ENCODE measurements around the gene C12orf57.
"Not testable (repeated sequence)": the region's sequence is repeated elsewhere in the genome, so short reads cannot be mapped to it uniquely, and the experiment has no call there.

Gene C12orf57

DNA sequence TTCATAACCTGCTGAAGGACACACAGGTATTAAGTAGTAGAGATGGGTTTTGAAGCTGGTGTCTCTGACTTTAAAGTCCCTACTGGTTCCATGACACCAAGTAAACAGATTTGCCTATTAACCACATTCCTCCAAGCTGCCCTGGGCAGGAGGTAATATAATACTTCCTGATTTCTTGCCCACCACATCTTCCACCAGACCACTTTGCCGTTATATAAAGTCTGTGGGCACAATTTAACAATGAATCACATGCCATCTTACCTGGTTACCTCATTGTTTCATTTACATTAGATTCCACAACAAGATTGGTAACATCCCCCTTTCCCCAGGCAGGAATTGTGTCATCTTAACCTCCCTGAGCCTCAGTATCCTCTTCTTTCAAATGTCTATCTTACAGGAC, 40.1 kb upstream of the C12orf57 start:
- Histone ChIP-seq H4K20me1 (ENCODE audit: insufficient read depth, low read length) (no peaks in the 10 kb centered on the region), H3K4me2 (ENCODE audit: low read depth, low read length) (no peak overlapping the region), H3K36me3 (replicated peaks; ENCODE audit: insufficient read depth, low read length) (no peaks in the 10 kb centered on the region), H2AFZ (ENCODE audit: low read length) (peak overlapping the region; percentile 71; the same call in 1 of the 2 replicates), H3K4me3 (ENCODE audit: low read length) (no peak overlapping the region), H3K4me1 (ENCODE audit: low read length) (peaks cover 11% of the 10 kb centered on the region), H3K9me3 (replicated peaks; ENCODE audit: insufficient read depth, low read length) (no peaks in the 10 kb centered on the region), H3K27ac (ENCODE audit: low read length) (no peak overlapping the region), H3K27me3 (replicated peaks; ENCODE audit: insufficient read depth, low read length) (no peaks in the 10 kb centered on the region), H3K79me2 (ENCODE audit: low read length) (no peaks in the 10 kb centered on the region), H3F3A (ENCODE audit: insufficient read depth, low read length) (no peaks in the 10 kb centered on the region), H3K9me2 (replicated peaks; ENCODE audit: insufficient read depth, low read length) (no peaks in the 10 kb centered on the region), H3K9ac (ENCODE audit: low read length) (no peak overlapping the region)
- no peak for DNase-seq
- no peak for TF ChIP-seq EZH2 (optimal IDR thresholded peaks at IDR 0.05; ENCODE audit: low read depth, low read length)
- no peak for TF ChIP-seq EZH2phosphoT487 (IDR thresholded peaks at IDR 0.05; ENCODE audit: low read length)
- TF ChIP-seq, protein P1, sequence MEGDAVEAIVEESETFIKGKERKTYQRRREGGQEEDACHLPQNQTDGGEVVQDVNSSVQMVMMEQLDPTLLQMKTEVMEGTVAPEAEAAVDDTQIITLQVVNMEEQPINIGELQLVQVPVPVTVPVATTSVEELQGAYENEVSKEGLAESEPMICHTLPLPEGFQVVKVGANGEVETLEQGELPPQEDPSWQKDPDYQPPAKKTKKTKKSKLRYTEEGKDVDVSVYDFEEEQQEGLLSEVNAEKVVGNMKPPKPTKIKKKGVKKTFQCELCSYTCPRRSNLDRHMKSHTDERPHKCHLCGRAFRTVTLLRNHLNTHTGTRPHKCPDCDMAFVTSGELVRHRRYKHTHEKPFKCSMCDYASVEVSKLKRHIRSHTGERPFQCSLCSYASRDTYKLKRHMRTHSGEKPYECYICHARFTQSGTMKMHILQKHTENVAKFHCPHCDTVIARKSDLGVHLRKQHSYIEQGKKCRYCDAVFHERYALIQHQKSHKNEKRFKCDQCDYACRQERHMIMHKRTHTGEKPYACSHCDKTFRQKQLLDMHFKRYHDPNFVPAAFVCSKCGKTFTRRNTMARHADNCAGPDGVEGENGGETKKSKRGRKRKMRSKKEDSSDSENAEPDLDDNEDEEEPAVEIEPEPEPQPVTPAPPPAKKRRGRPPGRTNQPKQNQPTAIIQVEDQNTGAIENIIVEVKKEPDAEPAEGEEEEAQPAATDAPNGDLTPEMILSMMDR (IDR thresholded peaks at IDR 0.05; ENCODE audit: low read length), result no peak

DNA sequence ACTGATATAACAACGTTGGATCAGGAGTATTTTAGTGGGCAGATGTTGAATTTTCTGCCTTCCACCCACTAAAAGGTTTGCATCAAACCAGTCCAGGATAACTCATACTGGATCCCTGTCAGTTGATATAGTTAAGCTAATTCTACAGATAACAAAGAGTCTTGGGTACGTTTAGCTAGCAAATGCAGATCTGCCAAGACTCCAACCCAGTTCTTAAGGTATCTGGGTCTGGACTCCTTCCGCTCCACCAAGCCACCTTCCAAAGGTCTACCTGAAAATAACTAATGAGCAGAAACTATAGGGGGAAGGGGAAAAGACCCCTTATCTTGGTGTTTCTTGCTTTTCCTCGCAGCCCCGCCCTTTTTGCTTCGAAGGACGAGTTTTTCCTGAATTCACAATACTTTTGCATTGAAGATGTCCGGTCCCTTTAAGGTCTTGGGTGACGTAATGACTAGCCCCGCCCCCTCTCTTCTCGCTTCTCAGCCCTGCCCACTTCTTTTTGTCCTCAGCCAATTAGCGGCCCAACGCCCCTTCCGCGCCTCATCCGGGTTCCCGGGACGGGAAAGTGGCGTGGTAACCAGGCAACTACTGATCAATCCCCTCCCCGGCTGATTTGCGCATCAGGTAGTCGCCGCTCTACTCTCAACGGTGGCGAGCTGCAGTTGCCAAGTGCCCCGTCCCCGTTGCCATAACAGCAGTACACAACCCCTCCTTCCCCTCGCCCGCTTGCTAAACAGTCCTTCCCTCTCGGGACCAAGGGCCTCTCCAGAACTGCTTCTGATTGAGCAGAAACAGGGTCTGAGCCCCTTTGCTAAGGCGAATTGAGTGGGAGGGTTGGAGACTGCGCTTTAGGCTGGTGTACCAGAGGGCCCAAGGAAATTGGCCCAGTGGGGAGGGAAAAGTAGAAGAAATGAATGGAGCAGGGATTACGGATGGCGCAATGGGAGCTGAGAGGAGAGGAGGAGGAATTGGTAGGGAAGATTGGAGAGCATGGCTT, 39.2 kb upstream of the C12orf57 start, which contains the start of gene LRRC23:
Gene LRRC23 (plus strand): TSS at position 543 of the 997 bp plus-strand sequence. CDS start 812 bp downstream, outside the sequence.
- no peaks in the 10 kb centered on the region for H3F3A ChIP-seq (ENCODE audit: insufficient read depth, low read length)
- H3K4me3 ChIP-seq (ENCODE audit: low read length), result peak within 1 kb of the TSS; percentile 76
- H3K9me3 ChIP-seq (replicated peaks; ENCODE audit: insufficient read depth, low read length), result no peaks in the 10 kb centered on the region
- peak within 1 kb of the TSS; percentile 48 for H3K27ac ChIP-seq (ENCODE audit: low read length)
- H3K27me3 ChIP-seq (replicated peaks; ENCODE audit: insufficient read depth, low read length), result no peaks in the 10 kb centered on the region
- peak within 1 kb of the TSS; percentile 83 for H3K4me2 ChIP-seq (ENCODE audit: low read depth, low read length)
- no peaks in the 10 kb centered on the region for H4K20me1 ChIP-seq (ENCODE audit: insufficient read depth, low read length)
- no peaks in the 10 kb centered on the region for H3K9me2 ChIP-seq (replicated peaks; ENCODE audit: insufficient read depth, low read length)
- H3K36me3 ChIP-seq (replicated peaks; ENCODE audit: insufficient read depth, low read length), result no peaks in the 10 kb centered on the region
- no peaks in the 10 kb centered on the region for H3K79me2 ChIP-seq (ENCODE audit: low read length)
- peak within 1 kb of the TSS; percentile 75 for H3K9ac ChIP-seq (ENCODE audit: low read length)
- TF ChIP-seq, protein P1 (IDR thresholded peaks at IDR 0.05; ENCODE audit: low read length), result no peak
- TF ChIP-seq EZH2 (optimal IDR thresholded peaks at IDR 0.05; ENCODE audit: low read depth, low read length) (no peak), EZH2phosphoT487 (IDR thresholded peaks at IDR 0.05; ENCODE audit: low read length) (no peak)
- DNase-seq, result peak; percentile 97
- peak within 1 kb of the TSS; percentile 71 for H2AFZ ChIP-seq (ENCODE audit: low read length)
- H3K4me1 ChIP-seq (ENCODE audit: low read length), result peaks cover 11% of the 10 kb centered on the region

DNA sequence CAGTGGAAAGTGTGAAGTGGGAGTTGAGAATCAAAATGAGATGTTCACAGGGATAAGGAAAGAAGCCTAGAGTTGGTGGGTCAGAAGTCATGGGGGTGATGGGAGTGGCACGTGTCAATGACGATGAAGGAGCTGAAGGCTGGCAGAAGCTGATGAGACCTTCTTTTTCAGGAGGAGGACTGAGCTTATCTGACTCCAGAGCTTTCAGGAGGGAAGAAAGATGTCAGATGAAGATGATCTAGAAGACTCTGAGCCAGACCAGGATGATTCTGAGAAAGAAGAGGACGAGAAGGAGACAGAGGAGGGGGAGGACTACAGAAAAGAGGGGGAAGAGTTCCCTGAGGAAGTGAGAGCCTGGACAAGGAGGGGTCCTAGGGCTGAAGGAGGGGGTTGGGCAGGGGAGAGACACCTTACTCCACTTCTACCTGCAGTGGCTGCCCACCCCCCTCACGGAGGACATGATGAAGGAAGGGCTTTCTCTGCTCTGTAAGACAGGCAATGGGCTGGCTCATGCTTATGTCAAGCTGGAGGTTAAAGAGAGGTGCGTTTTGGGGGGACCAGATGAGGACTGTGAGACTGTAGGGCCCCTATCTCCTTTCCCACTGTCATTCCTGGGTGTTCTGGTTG, 38.3 kb upstream of the C12orf57 start:
- Histone ChIP-seq H3K79me2 (ENCODE audit: low read length) (no peaks in the 10 kb centered on the region), H3K9me3 (replicated peaks; ENCODE audit: insufficient read depth, low read length) (no peaks in the 10 kb centered on the region), H3K9ac (ENCODE audit: low read length) (peak overlapping the region; percentile 75; the same call in 1 of the 2 replicates), H4K20me1 (ENCODE audit: insufficient read depth, low read length) (no peaks in the 10 kb centered on the region), H3K27me3 (replicated peaks; ENCODE audit: insufficient read depth, low read length) (no peaks in the 10 kb centered on the region), H3F3A (ENCODE audit: insufficient read depth, low read length) (no peaks in the 10 kb centered on the region), H3K4me1 (ENCODE audit: low read length) (peaks cover 11% of the 10 kb centered on the region), H3K27ac (ENCODE audit: low read length) (no peak overlapping the region; the same call in 1 of the 2 replicates), H3K36me3 (replicated peaks; ENCODE audit: insufficient read depth, low read length) (no peaks in the 10 kb centered on the region), H3K9me2 (replicated peaks; ENCODE audit: insufficient read depth, low read length) (no peaks in the 10 kb centered on the region), H2AFZ (ENCODE audit: low read length) (peak overlapping the region; percentile 71; the same call in 1 of the 2 replicates), H3K4me3 (ENCODE audit: low read length) (peak overlapping the region; percentile 76), H3K4me2 (ENCODE audit: low read depth, low read length) (peak overlapping the region; percentile 83)
- no peak for DNase-seq
- TF ChIP-seq EZH2 (optimal IDR thresholded peaks at IDR 0.05; ENCODE audit: low read depth, low read length) (no peak), EZH2phosphoT487 (IDR thresholded peaks at IDR 0.05; ENCODE audit: low read length) (no peak)
- TF ChIP-seq, protein P1 (IDR thresholded peaks at IDR 0.05; ENCODE audit: low read length), result no peak

DNA sequence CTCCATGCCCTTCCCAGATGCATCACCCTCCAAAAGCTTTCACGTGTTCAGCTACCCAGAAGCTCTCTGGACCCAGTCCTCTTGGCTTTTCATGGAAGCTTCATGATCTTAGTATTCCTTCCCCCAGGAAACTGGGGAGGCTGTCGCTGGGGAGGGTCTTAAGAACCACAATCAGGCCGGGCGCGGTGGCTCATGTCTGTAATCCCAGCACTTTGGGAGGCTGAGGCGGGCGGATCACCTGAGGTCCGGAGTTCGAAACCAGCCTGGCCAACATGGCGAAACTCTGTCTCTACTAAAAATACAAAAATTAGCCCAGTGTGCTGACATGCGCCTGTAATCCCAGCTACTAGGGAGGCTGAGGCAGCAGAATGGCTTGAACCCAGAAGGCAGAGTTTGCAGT, 35.7 kb upstream of the C12orf57 start:
- not testable (repeated sequence) for H4K20me1 ChIP-seq (ENCODE audit: insufficient read depth, low read length); H3F3A ChIP-seq (ENCODE audit: insufficient read depth, low read length); H3K9me2 ChIP-seq (replicated peaks; ENCODE audit: insufficient read depth, low read length); H3K27me3 ChIP-seq (replicated peaks; ENCODE audit: insufficient read depth, low read length); H2AFZ ChIP-seq (ENCODE audit: low read length); H3K9me3 ChIP-seq (replicated peaks; ENCODE audit: insufficient read depth, low read length); DNase-seq; H3K79me2 ChIP-seq (ENCODE audit: low read length); H3K27ac ChIP-seq (ENCODE audit: low read length); H3K36me3 ChIP-seq (replicated peaks; ENCODE audit: insufficient read depth, low read length); H3K9ac ChIP-seq (ENCODE audit: low read length); H3K4me3 ChIP-seq (ENCODE audit: low read length); H3K4me2 ChIP-seq (ENCODE audit: low read depth, low read length)
- H3K4me1 ChIP-seq (ENCODE audit: low read length), result peaks cover 11% of the 10 kb centered on the region
